Heart right ventricle (tissue), 16 donors: ENCODE measurements around the gene CABCOCO1. TPM values are rescaled to one million over a fixed set of nuclear protein-coding genes. Genes with fewer than 3 reads are reported as not detected.
"Not testable (repeated sequence)": the region's sequence is repeated elsewhere in the genome, so short reads cannot be mapped to it uniquely, and the experiment has no call there.

ENCODE experiments used
- ATAC-seq, 8 donors: fragments of 200-7000 bp; cut with Tn5 transposase; one replicate each; pipeline ENCODE4 v1.9.1; 2020; ENCODE audit warnings: mild to moderate bottlenecking in 8 of 8, moderate library complexity in 8 of 8, moderate number of reproducible peaks in 1 of 8
- DNase-seq, 2 donors: peaks; one replicate each; pipeline ENCODE4 v3.0.0-alpha.2; 2020
- H3K27ac ChIP-seq, 10 donors: fragments of 200-600 bp; sonication (generic) in 2 of 10; one replicate each; pipeline versions ENCODE4 v1.5.0 to v1.8.0; 2020 to 2022; ENCODE audit warnings: mild to moderate bottlenecking in 3 of 10
- H3K27me3 ChIP-seq, 7 donors: fragments of 200-600 bp; one replicate each; pipeline ENCODE4 v1.8.0; 2021 to 2022; ENCODE audit warnings: mild to moderate bottlenecking in 2 of 7
- H3K36me3 ChIP-seq, 9 donors: fragments of 200-600 bp; sonication (generic) in 1 of 9; one replicate each; pipeline versions ENCODE4 v1.5.0 to v1.8.0; 2020 to 2022; ENCODE audit warnings: mild to moderate bottlenecking in 2 of 9
- H3K4me1 ChIP-seq, 9 donors: fragments of 200-600 bp; sonication (generic) in 1 of 9; one replicate each; pipeline versions ENCODE4 v1.5.0 to v1.8.0; 2020 to 2022; ENCODE audit warnings: mild to moderate bottlenecking in 4 of 9
- H3K4me3 ChIP-seq, 10 donors: fragments of 200-600 bp; sonication (generic) in 2 of 10; one replicate each; pipeline versions ENCODE4 v1.5.0 to v1.8.0; 2020 to 2022; ENCODE audit warnings: mild to moderate bottlenecking in 7 of 10, moderate library complexity in 2 of 10
- H3K9me3 ChIP-seq, 11 donors: fragments of 200-600 bp in 10 of 11; sonication (generic) in 2 of 11; one replicate each; pipeline versions ENCODE4 v1.5.0 to v1.8.0; 2013 to 2022; ENCODE audit warnings: mild to moderate bottlenecking in 2 of 11, control low read depth in 1 of 11, moderate library complexity in 1 of 11
- WGBS, 2 donors: extraction: QIAGEN DNeasy Blood & Tissue Kit; methylation state at CpG; one replicate each; pipeline ENCODE4 v1.1.7; 2013; ENCODE audit warnings: inconsistent platforms in 1 of 2; 5-methylcytosine and 5-hydroxymethylcytosine counted together
- intact Hi-C, 10 donors: fragments of 100-400 bp; cut with DNase I; formaldehyde crosslinking; loops; one replicate each; pipeline versions ENCODE4 v1.11.1 to v1.14.2; 2022
- polyA plus RNA-seq, 2 donors: library from polyadenylated mRNA; stranded (reverse); fragments of 200-250 nt; gene quantifications; one replicate each; pipeline ENCODE4 v1.2.3, GENCODE V29; 2013
- total RNA-seq, 10 donors: library from RNA; stranded (reverse); fragmentation: NEBNext Ultra II Directional in 3 of 10; extraction: Animal tissue kit (Norgen Biotek cat#: 25700) in 3 of 10; gene quantifications; one replicate each; pipeline versions ENCODE4 v1.2.1 to v1.2.4, GENCODE V29; 2021 to 2023
- TF ChIP-seq, protein P1 (sequence below), 9 donors: fragments of 200-600 bp; sonication (generic) in 2 of 9; IDR thresholded peaks; one replicate each; pipeline versions ENCODE4 v1.5.0 to v1.8.0; 2021 to 2022; ENCODE audit warnings: antibody characterized with exemption in 9 of 9, mild to moderate bottlenecking in 5 of 9, moderate library complexity in 1 of 9
- donor health status: Arrhythmogenic right ventricular cardiomyopathy.
- donor health status: ischemic (EF 13 %, LVEDD 7.1; RV severe dilation, severe dysfunction).
- donor health status: healthy with polysubstance abuse.
- donor health status: DM: no; HTN: yes; CAD: no.
- donor health status: DM: no; HTN: no; CAD: no.
- donor health status: ischemic (EF 25% LVEDD 6.9; RV normal size, moderate dysfunction).
- donor health status: ischemic (EF 25% LVEDD 5.7; RV mildly dilated, moderate dysfunction).
- donor health status: healthy.
- donor health status: DM: yes; HTN: yes; CAD: no.
- donor health status: Ischemic cardiomyopathy.
- donor health status: ischemic (EF 35%, LVEDD 5.7; RV mildly dilated, moderate dysfunction).
- donor health status: nonischemic (EF 11% LVEDD 7.7; RV severe dilation, severe dysfunction).
- donor health status: DM: yes; HTN: yes; CAD: no.
- donor health status: PGD.
- donor health status: ischemic (EF 29% LVEDD 5.4; RV normal size, mild dysfunction).
- donor health status: nonischemic (EF 23%, LVEDD 6.1; RV moderate dilation, normal function).

The CABCOCO1 gene
- total and polyA plus RNA-seq, 12 donors, result 0.03 to 0.15 TPM; not detected in 10

DNA sequence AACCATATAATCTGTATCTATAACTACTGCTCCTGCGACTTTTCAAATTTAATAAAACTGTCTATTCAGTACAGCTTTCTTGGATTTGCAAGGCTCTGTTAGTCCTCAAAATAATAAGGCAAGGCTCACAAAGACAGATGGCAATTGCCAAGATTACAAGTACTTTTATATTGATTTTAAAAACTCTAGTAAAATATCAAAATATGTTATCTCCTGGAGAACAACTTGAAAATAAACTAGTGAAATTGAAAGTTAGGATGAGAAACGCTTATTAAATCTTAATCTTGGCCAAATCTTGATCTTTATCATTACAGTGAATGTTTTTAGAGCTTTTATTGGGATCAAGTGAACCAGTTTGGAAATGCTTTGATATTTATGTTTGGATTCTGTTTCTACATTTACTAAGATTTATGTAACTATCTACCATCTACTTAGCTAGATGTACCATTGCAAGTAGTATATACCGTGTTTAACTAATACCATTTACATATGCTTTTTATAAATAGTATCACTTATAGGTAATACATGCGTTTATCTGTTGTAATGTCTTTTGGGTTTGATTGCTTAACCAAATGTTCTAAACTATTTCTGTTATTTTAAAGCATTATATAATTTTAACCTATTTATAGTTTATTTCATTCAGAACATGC lies 70.0 kb downstream of the CABCOCO1 start:
- ATAC-seq (no peak), DNase-seq (no peak)
- Histone ChIP-seq H3K27me3 (no peaks in the 10 kb centered on the region), H3K27ac (no peak overlapping the region), H3K4me3 (no peak overlapping the region), H3K9me3 (peaks cover 0 to 12% (median 0%) of the 10 kb centered on the region in 11 donors), H3K4me1 (no peaks in the 10 kb centered on the region), H3K36me3 (no peaks in the 10 kb centered on the region)
- intact Hi-C loops, result loop anchor here in 8 of 10 donors (5.0 to 10.0 kb wide), 4 partner anchors 588 to 918 kb away; no protein-coding TSS in a partner anchor
- TF ChIP-seq, protein P1, sequence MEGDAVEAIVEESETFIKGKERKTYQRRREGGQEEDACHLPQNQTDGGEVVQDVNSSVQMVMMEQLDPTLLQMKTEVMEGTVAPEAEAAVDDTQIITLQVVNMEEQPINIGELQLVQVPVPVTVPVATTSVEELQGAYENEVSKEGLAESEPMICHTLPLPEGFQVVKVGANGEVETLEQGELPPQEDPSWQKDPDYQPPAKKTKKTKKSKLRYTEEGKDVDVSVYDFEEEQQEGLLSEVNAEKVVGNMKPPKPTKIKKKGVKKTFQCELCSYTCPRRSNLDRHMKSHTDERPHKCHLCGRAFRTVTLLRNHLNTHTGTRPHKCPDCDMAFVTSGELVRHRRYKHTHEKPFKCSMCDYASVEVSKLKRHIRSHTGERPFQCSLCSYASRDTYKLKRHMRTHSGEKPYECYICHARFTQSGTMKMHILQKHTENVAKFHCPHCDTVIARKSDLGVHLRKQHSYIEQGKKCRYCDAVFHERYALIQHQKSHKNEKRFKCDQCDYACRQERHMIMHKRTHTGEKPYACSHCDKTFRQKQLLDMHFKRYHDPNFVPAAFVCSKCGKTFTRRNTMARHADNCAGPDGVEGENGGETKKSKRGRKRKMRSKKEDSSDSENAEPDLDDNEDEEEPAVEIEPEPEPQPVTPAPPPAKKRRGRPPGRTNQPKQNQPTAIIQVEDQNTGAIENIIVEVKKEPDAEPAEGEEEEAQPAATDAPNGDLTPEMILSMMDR (IDR thresholded peaks at IDR 0.05), result no peak
- 79 to 84% methylated on average over 4 of the region's 4 CpGs for WGBS, 2 donors

DNA sequence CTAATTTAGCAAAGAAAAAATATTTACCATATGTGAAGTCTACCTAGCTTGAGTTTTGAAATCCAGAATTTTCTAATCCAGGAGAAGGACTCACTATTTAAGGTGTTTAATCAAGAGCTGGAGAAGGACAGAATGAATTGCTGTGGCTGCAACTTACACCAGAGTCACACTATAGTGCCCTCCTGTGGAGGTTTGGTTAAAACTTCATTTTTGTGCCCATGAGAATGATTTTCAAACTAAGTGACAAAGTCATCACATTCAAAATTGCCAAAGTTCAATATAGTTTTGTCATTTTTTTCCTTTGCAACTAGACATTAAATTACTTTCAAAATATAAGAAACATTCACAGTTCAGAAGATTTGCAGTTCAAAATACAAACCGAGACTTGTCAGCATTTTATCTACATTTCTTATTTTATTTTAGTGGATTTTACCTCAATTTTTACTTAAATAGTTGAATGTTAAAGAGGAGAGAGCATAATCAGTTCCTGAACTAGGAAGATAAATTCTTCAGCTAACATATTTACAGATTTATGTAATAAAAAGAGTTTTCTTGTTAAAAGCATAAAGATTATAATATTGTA lies 70.7 kb downstream of the CABCOCO1 start:
- ATAC-seq (no peak), DNase-seq (no peak)
- Histone ChIP-seq H3K4me3 (no peak overlapping the region), H3K27ac (no peak overlapping the region), H3K4me1 (no peaks in the 10 kb centered on the region), H3K36me3 (no peaks in the 10 kb centered on the region), H3K9me3 (peaks cover 0 to 12% (median 0%) of the 10 kb centered on the region in 11 donors), H3K27me3 (no peaks in the 10 kb centered on the region)
- intact Hi-C loops, result loop anchor here in 8 of 10 donors (5.0 to 10.0 kb wide), 4 partner anchors 589 to 919 kb away; no protein-coding TSS in a partner anchor
- TF ChIP-seq, protein P1 (IDR thresholded peaks at IDR 0.05), result peak; percentile 20 to 74 (median 60)
- 87 to 96% methylated on average over 1 of the region's 1 CpG for WGBS, 2 donors

DNA sequence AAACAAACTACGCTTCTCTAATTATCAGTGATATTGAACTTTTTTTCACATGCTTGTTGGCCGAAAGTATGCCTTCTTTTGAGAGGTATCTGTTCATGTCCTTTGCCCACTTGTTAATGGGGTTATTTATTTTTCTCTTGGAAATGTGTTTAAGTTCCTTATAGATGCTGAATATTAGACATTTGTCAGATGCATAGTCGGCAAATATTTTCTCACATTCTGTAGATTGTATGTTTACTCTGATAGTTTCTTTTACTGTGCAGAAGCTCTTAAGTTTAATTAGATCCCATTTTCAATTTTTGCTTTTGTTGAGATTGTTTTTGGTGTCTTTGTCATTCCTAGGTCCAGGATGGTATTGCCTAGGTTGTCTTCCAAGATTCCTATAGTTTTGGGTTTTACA lies 73.2 kb downstream of the CABCOCO1 start:
- Histone ChIP-seq H3K9me3 (peaks cover 0 to 6% (median 0%) of the 10 kb centered on the region in 11 donors), H3K4me1 (no peaks in the 10 kb centered on the region), H3K27ac (no peak overlapping the region), H3K4me3 (no peak overlapping the region), H3K27me3 (no peaks in the 10 kb centered on the region), H3K36me3 (no peaks in the 10 kb centered on the region)
- DNase-seq (no peak), ATAC-seq (no peak)
- intact Hi-C loops, result loop anchor here in 6 of 10 donors (10.0 kb wide), 2 partner anchors 591 to 921 kb away; no protein-coding TSS in a partner anchor
- TF ChIP-seq, protein P1 (IDR thresholded peaks at IDR 0.05), result no peak
- 91 to 99% methylated on average over 3 of the region's 3 CpGs for WGBS, 2 donors

DNA sequence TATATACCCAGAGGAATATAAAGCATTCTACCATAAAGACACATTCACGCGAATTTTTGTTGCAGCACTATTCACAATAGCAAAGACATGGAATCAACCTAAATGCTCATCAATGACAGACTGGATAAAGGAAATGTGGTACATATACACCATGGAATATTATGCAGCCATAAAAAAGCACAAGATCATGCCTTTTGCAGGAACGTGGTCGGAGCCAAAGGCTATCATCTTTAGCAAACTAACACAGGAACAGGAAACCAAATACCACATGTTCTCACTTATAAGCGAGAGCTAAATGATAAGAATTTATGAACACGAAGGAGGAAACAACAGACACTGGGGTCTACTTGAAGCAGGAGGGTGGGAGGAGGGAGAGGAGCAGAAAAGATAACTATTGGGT lies 74.7 kb downstream of the CABCOCO1 start:
- not testable (repeated sequence) for ATAC-seq, H3K27me3 ChIP-seq, H3K9me3 ChIP-seq, H3K4me3 ChIP-seq, H3K27ac ChIP-seq, DNase-seq, H3K4me1 ChIP-seq, H3K36me3 ChIP-seq
- intact Hi-C loops, result loop anchor here in 6 of 10 donors (10.0 kb wide), 2 partner anchors 593 to 923 kb away; no protein-coding TSS in a partner anchor
- WGBS, 2 donors, result 74 to 87% methylated on average over 6 of the region's 6 CpGs
